Measurements from ENCODE around the gene CNTNAP4.

DNA sequence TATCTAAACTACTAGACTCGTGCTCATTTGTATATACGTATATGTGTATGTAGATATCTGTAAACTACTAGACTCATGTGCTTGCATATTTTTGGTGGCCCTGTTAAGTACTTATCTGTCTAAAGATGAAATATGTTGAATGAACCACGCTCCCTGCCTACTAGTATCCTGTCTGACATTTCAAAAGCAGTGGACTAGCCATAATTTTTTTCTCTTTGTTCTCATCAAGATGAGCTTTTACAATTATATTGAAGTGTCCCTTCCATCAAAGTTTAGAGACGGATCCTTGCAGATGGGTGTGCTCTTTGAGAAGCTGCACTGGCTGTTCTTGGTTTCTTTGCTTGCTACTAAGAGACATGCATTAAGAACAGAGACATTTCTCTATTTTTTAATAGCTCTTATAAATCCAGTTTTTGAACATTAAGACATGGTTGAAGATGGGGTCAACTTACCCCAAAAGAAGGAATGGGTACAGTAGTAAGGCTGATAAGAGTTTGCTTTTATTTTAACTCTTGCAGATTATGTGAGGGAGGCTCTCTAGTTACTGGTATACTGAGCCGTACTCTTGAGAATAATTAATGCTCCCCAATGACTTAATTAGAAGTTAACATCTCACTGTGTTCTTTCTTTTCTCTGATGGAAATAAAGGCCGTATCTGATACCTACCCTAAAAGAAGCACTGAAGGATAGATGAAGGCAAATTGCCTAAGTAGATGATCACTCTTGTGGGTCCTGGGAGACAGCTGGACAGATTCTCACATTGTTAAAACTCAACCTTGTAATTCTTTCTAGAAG lies 3.4 kb downstream of the CNTNAP4 start:
- TF ChIP-seq, protein P1, sequence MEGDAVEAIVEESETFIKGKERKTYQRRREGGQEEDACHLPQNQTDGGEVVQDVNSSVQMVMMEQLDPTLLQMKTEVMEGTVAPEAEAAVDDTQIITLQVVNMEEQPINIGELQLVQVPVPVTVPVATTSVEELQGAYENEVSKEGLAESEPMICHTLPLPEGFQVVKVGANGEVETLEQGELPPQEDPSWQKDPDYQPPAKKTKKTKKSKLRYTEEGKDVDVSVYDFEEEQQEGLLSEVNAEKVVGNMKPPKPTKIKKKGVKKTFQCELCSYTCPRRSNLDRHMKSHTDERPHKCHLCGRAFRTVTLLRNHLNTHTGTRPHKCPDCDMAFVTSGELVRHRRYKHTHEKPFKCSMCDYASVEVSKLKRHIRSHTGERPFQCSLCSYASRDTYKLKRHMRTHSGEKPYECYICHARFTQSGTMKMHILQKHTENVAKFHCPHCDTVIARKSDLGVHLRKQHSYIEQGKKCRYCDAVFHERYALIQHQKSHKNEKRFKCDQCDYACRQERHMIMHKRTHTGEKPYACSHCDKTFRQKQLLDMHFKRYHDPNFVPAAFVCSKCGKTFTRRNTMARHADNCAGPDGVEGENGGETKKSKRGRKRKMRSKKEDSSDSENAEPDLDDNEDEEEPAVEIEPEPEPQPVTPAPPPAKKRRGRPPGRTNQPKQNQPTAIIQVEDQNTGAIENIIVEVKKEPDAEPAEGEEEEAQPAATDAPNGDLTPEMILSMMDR (IDR thresholded peaks at IDR 0.05), result no peak
- TF ChIP-seq EP300 (IDR thresholded peaks at IDR 0.05; ENCODE audit: low read depth) (no peak), POLR2A (IDR thresholded peaks at IDR 0.05) (no peak)
